WI38 (cell line): Measurements from ENCODE around the gene GDE1.
A peak's percentile ranks its signal among the peaks of the same experiment; 100 is the strongest.

ENCODE experiments used
- H3K4me3 ChIP-seq: 2 replicates; pipeline ENCODE4 v1.5.1; 2011; ENCODE audit warnings: low read depth, mild to moderate bottlenecking, control low read depth, low read length
- TF ChIP-seq, protein P1 (sequence below): IDR thresholded peaks from 2 replicates; pipeline ENCODE4 v1.5.1; 2012; ENCODE audit warnings: low read depth, mild to moderate bottlenecking, control low read depth, low read length

The GDE1 gene

DNA sequence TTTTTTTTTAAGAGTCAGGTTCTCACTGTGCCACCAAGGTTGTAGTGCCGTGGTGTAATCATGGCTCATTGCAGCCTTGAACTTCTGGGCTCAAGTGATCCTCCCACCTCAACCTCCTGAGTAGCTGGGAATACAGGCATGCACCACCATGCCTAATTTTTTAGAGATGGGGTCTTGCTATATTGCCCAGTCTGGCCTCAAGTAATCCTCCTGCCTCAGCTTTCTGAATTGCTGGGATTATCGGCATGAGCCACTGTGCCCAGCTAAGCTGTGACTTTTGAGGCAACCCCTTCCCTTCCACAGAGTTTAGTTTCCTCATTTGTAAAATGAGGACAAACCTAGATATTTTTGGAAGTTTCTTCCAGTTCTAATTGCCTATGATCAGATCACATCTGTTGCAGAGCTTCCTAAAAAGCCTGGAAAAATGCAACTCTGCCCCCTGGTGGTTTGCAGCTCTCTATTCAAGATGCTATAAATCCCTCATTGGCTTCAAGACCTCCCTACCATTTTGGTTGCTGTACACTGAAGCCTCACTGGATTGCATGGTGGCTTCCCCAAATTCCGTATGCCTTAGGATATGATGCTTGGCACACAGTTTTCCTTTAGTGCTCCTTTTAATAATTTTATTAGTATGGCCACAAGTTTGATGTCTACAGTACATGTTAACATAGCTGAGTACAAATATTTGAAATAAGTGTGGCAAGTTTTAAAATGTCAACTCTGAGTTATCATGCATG, 19.3 kb downstream of the GDE1 start:
- TF ChIP-seq, protein P1, sequence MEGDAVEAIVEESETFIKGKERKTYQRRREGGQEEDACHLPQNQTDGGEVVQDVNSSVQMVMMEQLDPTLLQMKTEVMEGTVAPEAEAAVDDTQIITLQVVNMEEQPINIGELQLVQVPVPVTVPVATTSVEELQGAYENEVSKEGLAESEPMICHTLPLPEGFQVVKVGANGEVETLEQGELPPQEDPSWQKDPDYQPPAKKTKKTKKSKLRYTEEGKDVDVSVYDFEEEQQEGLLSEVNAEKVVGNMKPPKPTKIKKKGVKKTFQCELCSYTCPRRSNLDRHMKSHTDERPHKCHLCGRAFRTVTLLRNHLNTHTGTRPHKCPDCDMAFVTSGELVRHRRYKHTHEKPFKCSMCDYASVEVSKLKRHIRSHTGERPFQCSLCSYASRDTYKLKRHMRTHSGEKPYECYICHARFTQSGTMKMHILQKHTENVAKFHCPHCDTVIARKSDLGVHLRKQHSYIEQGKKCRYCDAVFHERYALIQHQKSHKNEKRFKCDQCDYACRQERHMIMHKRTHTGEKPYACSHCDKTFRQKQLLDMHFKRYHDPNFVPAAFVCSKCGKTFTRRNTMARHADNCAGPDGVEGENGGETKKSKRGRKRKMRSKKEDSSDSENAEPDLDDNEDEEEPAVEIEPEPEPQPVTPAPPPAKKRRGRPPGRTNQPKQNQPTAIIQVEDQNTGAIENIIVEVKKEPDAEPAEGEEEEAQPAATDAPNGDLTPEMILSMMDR, result peak; percentile 72
- H3K4me3 ChIP-seq, result no peak overlapping the region

DNA sequence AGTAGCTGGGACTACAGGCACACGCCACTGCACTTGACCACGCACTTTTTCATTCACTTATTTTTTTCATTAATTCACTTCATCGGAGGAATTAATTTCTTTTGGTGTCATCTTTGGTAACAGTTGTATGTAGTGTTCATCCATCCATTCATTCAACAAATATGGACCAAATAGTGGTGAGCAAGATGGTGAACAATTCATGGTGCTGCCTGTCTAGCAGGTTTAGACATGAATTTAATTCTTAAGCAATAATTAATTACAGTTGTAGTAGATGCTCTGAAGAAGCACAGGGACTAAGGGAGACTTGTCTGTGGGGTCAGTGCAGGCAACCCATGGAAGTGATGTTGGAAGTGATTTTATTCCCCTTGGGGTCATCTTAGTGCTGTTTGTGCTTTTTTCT, 22.4 kb downstream of the GDE1 start:
- no peak overlapping the region for H3K4me3 ChIP-seq
- TF ChIP-seq, protein P1, result no peak

DNA sequence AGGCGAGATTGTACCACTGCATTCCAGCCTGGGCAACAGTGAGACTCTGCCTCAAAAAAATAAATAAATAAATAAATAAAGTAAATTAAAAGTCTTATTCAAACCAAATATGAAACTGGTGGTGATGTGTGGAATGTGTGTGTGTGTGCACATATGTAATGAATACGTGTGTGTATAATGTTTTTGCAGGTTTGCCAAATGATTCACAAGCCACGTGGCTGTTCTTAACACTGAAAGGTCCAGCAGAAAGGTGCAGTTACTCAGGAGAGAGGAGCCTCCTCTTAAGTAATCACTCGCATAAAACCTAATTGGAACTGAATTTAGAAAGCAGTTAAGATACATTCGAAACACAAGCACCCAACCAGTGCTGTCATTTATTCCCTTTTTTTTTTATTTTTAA, 22.9 kb downstream of the GDE1 start:
- H3K4me3 ChIP-seq, result no peak overlapping the region
- TF ChIP-seq, protein P1, result no peak

DNA sequence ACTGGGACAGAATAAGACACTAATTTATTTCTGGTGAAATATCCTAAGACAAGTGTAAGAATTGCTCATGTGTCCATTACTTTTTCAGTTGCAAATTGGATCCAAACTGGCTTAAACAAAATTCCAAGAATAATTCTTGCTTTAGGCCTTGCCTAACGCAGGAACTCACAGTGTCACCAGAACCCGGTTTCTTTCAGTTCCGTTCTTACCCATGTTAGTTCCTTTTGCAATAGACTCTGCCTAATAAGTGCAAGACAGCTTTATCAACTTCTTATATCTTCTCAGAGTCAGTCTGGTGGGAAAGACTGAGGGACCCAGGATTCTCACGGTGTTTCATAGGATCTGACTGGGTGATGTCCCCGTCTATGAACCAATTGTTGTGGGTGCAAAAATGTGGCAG, 24.7 kb downstream of the GDE1 start:
- TF ChIP-seq, protein P1, result no peak
- no peak overlapping the region for H3K4me3 ChIP-seq

DNA sequence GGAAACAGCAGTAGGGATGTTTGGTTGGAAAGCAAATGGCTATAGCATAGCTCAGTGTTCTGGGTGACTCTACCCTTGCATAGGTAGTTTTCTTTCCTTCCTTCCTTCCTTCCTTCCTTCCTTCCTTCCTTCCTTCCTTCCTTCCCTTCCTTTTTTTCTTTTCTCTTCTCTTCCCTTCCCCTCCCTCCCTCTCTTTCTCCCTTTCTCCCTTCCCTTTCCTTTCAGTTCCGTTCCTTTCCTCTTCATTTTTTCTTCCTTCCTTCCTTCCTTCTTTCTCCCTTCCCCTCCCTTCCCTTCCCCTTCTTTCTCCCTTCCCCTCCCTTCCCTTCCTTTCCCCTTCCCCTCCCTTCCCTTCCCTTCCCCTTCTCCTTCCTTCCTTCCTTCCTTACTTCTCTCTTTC, 31.3 kb downstream of the GDE1 start:
- TF ChIP-seq, protein P1, result no peak
- H3K4me3 ChIP-seq, result no peak overlapping the region

DNA sequence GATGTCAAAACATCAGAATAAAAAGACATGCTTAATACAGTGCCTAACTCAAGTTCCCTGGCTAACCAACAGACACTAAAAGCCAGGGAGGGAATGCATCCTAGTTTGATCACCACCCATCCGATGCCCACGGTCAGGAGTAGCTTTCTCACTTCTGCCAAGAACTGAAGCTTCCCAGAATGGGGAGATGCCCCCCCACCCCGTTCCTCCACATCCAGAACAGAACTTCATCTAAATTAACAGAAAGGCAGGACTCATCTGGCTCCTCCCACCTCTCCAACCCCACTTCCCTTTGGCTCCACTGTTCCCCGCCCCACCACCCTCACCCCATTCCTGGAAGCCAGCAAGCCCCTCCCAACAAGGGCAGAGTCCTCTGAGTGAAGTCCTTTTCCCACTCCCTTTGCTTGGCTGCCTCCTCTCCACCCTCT, 33.7 kb downstream of the GDE1 start:
- H3K4me3 ChIP-seq, result no peak overlapping the region
- TF ChIP-seq, protein P1, result no peak

DNA sequence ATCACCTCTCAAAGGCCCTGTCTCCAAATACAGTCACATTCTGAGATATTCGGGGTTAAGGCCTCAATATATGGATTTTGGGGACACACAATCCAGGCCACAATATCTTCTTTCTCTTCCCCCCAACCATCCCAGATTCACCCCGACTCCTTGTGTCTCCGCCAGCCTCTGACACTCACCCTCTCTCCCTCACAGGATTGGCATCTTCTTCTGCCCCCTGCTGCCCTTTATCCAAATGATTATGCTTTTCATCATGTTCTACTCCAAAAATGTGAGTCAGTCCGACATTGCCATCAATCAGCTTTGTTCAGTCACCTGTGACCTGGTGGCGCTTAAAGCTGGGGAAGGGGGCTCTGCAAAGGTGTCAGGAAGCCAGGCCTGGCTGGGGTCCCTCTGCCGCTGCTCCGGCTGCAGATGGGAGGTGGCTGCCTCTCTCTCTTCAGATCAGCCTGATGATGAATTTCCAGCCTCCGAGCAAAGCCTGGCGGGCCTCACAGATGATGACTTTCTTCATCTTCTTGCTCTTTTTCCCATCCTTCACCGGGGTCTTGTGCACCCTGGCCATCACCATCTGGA, 35.1 kb downstream of the GDE1 start:
- TF ChIP-seq, protein P1, result no peak
- no peak overlapping the region for H3K4me3 ChIP-seq
